Type B pancreatic cell (in vitro differentiated cells): ENCODE results near the gene WDSUB1. TPM values are rescaled to one million over a fixed set of nuclear protein-coding genes. Genes with fewer than 3 reads are reported as not detected.

Source experiments
- DNase-seq: peaks from one replicate; pipeline ENCODE4 v3.0.0; 2021; ENCODE audit warnings: mixed read lengths; ENCODE audit not compliant: unreplicated experiment; ENCODE audit errors: extremely low spot score
- H3K27ac Mint-ChIP-seq: 2 replicates; pipeline ENCODE4 v1.8.0; 2021; ENCODE audit warnings: mild to moderate bottlenecking, mixed read lengths
- H3K27me3 Mint-ChIP-seq: 2 replicates; pipeline ENCODE4 v1.8.0; 2021; ENCODE audit warnings: mixed read lengths
- H3K36me3 Mint-ChIP-seq: 2 replicates; pipeline ENCODE4 v1.8.0; 2021; ENCODE audit warnings: mixed read lengths
- H3K4me1 Mint-ChIP-seq: one replicate; pipeline ENCODE4 v1.8.0; 2021; ENCODE audit warnings: mixed read lengths; ENCODE audit not compliant: unreplicated experiment
- H3K4me3 Mint-ChIP-seq: 2 replicates; pipeline ENCODE4 v1.8.0; 2021; ENCODE audit warnings: mild to moderate bottlenecking, mixed read lengths
- H3K9me3 Mint-ChIP-seq: 2 replicates; pipeline ENCODE4 v1.8.0; 2021; ENCODE audit warnings: mixed read lengths
- CTCF ChIP-seq: fragments of 200-600 bp; sonication (generic); conservative IDR thresholded peaks from 2 replicates; pipeline ENCODE4 v1.5.0; 2021; ENCODE audit warnings: antibody characterized with exemption, mild to moderate bottlenecking
- total RNA-seq: library from RNA; stranded (reverse); gene quantifications from 2 replicates; pipeline ENCODE4 v1.2.1, GENCODE V29; 2021; ENCODE audit warnings: low replicate concordance

Gene WDSUB1
- total RNA-seq, 1 donor from 2014 or later, result 9.5 TPM

DNA sequence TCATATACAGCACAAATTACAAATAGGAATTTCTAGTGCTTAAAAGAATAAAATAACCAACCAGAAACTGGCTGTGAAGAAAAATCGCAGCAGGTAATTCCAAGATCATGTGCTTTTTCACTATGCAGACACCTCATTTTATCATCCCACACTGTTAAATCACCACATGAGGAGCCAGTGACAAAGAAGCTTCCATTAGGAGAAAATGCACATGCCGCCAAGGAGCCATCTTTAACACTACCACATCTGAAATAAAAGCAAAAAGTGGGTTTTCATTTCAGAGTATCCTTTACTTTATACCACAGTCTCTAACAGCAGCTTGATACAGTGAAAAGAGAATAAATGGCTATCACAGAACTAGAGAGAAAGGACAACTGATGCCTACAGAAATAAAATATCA, 6.8 kb downstream of the WDSUB1 start:
- no peak overlapping the region for H3K4me3 Mint-ChIP-seq
- no peaks in the 10 kb centered on the region for H3K27me3 Mint-ChIP-seq
- no peak for TF ChIP-seq CTCF
- DNase-seq, result no peak
- H3K4me1 Mint-ChIP-seq, result peaks cover 2% of the 10 kb centered on the region
- no peak overlapping the region for H3K27ac Mint-ChIP-seq
- H3K36me3 Mint-ChIP-seq, result peaks cover 12% of the 10 kb centered on the region
- H3K9me3 Mint-ChIP-seq, result no peaks in the 10 kb centered on the region

DNA sequence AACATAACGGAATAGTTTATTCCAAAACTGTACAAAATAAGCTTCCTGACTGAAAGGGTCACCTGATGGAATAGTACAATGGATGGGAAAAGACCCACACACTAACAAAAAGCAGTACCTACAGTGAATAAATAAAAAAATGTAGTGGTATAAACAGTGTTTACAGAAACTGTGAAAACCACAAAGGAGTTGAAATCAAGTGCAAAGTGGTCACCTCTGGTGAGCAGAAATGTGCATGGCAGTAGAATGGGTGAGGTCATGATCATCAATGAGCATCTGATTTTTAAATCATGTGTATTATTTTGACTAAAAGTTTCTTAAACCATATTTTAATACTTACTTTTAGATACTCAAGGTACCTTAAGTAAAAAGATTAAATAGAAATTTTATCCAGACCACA, 11.4 kb downstream of the WDSUB1 start:
- H3K4me3 Mint-ChIP-seq, result no peak overlapping the region
- H3K9me3 Mint-ChIP-seq, result no peaks in the 10 kb centered on the region

GRCh38 chr2:159272156-159272555, 14.3 kb downstream of the WDSUB1 start:
- H3K36me3 Mint-ChIP-seq, result peaks cover 25% of the 10 kb centered on the region
- no peak for DNase-seq
- no peak for TF ChIP-seq CTCF
- peak overlapping the region; percentile 91 for H3K27ac Mint-ChIP-seq
- H3K4me1 Mint-ChIP-seq, result peaks cover 5% of the 10 kb centered on the region
- no peaks in the 10 kb centered on the region for H3K9me3 Mint-ChIP-seq
- peak overlapping the region; percentile 50 for H3K4me3 Mint-ChIP-seq
- H3K27me3 Mint-ChIP-seq, result no peaks in the 10 kb centered on the region

More for the DNA sequence above, 11.4 kb downstream of the WDSUB1 start:
- H3K27ac Mint-ChIP-seq, result no peak overlapping the region
- TF ChIP-seq CTCF, result no peak
- peaks cover 5% of the 10 kb centered on the region for H3K4me1 Mint-ChIP-seq
- no peaks in the 10 kb centered on the region for H3K27me3 Mint-ChIP-seq
- peaks cover 30% of the 10 kb centered on the region for H3K36me3 Mint-ChIP-seq
- DNase-seq, result no peak

GRCh38 chr2:159270744-159271379, 15.6 kb downstream of the WDSUB1 start:
- peaks cover 5% of the 10 kb centered on the region for H3K4me1 Mint-ChIP-seq
- no peaks in the 10 kb centered on the region for H3K27me3 Mint-ChIP-seq
- no peak overlapping the region for H3K27ac Mint-ChIP-seq
- H3K4me3 Mint-ChIP-seq, result no peak overlapping the region
- DNase-seq, result no peak
- no peaks in the 10 kb centered on the region for H3K9me3 Mint-ChIP-seq
- TF ChIP-seq CTCF, result no peak
- H3K36me3 Mint-ChIP-seq, result peaks cover 21% of the 10 kb centered on the region

DNA sequence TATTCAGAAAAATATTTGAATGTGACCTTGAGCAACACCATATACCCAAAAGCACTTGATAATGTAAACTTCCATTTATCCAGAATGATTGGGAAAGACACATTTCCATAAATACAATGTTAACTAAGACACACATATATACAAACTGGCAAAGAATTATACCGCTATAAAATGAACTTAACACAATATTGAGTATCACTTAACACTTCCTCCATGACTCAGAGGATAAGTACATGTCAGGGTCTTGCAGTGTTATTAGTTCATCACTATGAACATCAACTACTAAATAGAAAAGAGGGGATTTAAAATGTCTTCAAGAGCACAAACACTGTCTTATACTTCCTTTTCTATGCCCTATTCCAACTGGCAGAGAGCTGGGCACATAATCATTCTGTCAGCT, 18.6 kb downstream of the WDSUB1 start:
- H3K4me1 Mint-ChIP-seq, result peaks cover 15% of the 10 kb centered on the region
- H3K36me3 Mint-ChIP-seq, result peaks cover 17% of the 10 kb centered on the region
- H3K27ac Mint-ChIP-seq, result no peak overlapping the region
- DNase-seq, result no peak
- H3K4me3 Mint-ChIP-seq, result no peak overlapping the region
- H3K27me3 Mint-ChIP-seq, result no peaks in the 10 kb centered on the region
- no peaks in the 10 kb centered on the region for H3K9me3 Mint-ChIP-seq
- TF ChIP-seq CTCF, result no peak

- Mint-ChIP-seq H3K27ac (no peak overlapping the region), H3K4me3 (no peak overlapping the region), H3K36me3 (peaks cover 13% of the 10 kb centered on the region), H3K27me3 (no peaks in the 10 kb centered on the region), H3K9me3 (no peaks in the 10 kb centered on the region), H3K4me1 (peaks cover 21% of the 10 kb centered on the region)
- TF ChIP-seq CTCF, result no peak
- DNase-seq, result no peak
Observed at GRCh38 chr2:159266554-159266953, 19.9 kb downstream of the WDSUB1 start.
